ENCODE measurements around the gene SAMMSON.

SAMMSON gene

GRCh38 chr3:69987833-69988232 lies 11.7 kb upstream of the SAMMSON start:
- POLR2A ChIA-PET = no interaction called here
- CTCF ChIA-PET = no interaction called here
- TF ChIP-seq CTCF (IDR thresholded peaks at IDR 0.05; ENCODE audit: control extremely low read depth, extremely low read depth, low read depth, missing control alignments) = no peak
- DNase-seq (ENCODE audit: extremely low spot score) = no peak

GRCh38 chr3:69993757-69994156 lies 5.8 kb upstream of the SAMMSON start:
- CTCF ChIA-PET = no interaction called here
- no peak for DNase-seq (ENCODE audit: extremely low spot score)

GRCh38 chr3:69994919-69995318 lies 4.6 kb upstream of the SAMMSON start:
- POLR2A ChIA-PET = no interaction called here
- no peak for TF ChIP-seq CTCF (IDR thresholded peaks at IDR 0.05; ENCODE audit: control extremely low read depth, extremely low read depth, low read depth, missing control alignments)
- CTCF ChIA-PET = no interaction called here
- no peak for DNase-seq (ENCODE audit: extremely low spot score)

More at GRCh38 chr3:69993757-69994156, 5.8 kb upstream of the SAMMSON start:
- POLR2A ChIA-PET = no interaction called here
- TF ChIP-seq CTCF (IDR thresholded peaks at IDR 0.05; ENCODE audit: control extremely low read depth, extremely low read depth, low read depth, missing control alignments) = no peak

- TF ChIP-seq CTCF (IDR thresholded peaks at IDR 0.05; ENCODE audit: control extremely low read depth, extremely low read depth, low read depth, missing control alignments) = no peak
- DNase-seq (ENCODE audit: extremely low spot score) = no peak
- POLR2A ChIA-PET = no interaction called here
- CTCF ChIA-PET = interaction anchor here (1.1 to 1.3 kb wide), 3 partner anchors 9 to 93 kb away, joined by 3 read pairs; no protein-coding TSS in a partner anchor
Observed at GRCh38 chr3:69997631-69998307, 1.8 kb upstream of the SAMMSON start.

GRCh38 chr3:69998759-69999139 lies 784 bp upstream of the SAMMSON start:
- TF ChIP-seq CTCF (IDR thresholded peaks at IDR 0.05; ENCODE audit: control extremely low read depth, extremely low read depth, low read depth, missing control alignments) = no peak
- ChIA-PET POLR2A (no interaction called here), CTCF (interaction anchor here (1.1 to 1.3 kb wide), 3 partner anchors 10 to 92 kb away, joined by 3 read pairs; no protein-coding TSS in a partner anchor)
- no peak for DNase-seq (ENCODE audit: extremely low spot score)

GRCh38 chr3:70000028-70000410 lies 486 bp downstream of the SAMMSON start:
- ChIA-PET POLR2A (no interaction called here), CTCF (interaction anchor here (3.6 kb wide), 1 partner anchor 9 kb away, joined by 13 read pairs; no protein-coding TSS in a partner anchor)
- TF ChIP-seq CTCF (IDR thresholded peaks at IDR 0.05; ENCODE audit: control extremely low read depth, extremely low read depth, low read depth, missing control alignments) = no peak
- no peak for DNase-seq (ENCODE audit: extremely low spot score)

Data from GM10248 (cell line).